HG02588 (cell line): ENCODE measurements around the gene TCAIM.
"Not testable (repeated sequence)": the region's sequence is repeated elsewhere in the genome, so short reads cannot be mapped to it uniquely, and the experiment has no call there.

ENCODE experiments used
- ATAC-seq: cut with Tn5 transposase; IDR thresholded peaks from one replicate; pipeline ENCODE4 v1.9.1; 2021; ENCODE audit warnings: mild to moderate bottlenecking, moderate library complexity; ENCODE audit not compliant: unreplicated experiment

TCAIM gene

DNA sequence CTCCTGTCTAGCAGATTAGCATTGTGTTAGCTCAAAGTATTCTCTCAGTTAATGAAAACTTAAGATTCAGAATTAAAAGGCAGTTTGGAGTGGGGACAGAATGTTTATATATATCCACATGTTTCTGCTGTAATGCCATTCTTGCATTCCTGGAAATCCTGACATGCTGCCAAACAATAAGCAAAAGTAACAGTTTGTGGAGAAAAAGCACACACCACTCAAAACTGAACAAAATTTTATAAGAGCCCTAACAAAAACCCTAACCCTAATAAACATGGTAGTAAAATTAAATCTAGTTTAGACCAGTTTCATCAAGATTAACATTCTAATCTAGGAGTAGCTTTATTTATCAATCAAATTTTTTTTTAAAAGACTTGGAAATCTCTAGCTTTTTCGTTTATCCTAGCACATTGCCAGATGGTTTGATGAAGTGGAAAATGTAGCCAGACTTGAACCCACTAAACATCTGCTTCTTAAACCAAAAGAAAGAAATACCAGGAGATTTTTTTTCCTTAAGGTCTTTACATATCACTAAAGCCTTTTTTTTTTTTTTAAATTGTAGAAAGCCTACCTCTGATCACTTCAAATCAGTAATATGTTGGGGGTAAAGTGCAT is 3.7 kb downstream of the TCAIM start:
- ATAC-seq: no peak

- ATAC-seq: no peak
These were observed 4.9 kb downstream of the TCAIM start for GRCh38 chr3:44343421-44343820.

- ATAC-seq: not testable (repeated sequence)
These were observed 8.0 kb downstream of the TCAIM start for GRCh38 chr3:44346590-44346989.

DNA sequence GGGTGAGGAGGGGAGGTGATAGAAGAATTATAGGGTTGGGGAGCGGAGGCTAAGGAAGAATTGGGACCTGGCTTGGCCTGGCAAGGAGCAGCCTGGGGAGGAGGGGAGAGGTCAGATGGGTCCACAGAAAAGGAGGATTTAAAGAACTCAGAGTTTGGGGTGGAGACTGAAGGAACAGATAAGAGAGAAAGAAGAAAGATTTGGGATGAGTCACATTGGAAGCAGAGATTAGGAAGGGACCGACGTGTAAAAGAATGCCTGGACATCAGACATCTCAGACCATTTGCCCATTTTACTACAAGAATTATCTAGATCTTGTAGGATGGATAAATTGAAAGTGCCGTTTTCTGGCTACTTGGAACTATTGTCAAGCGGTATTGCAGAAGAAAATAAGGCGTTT is 10.4 kb downstream of the TCAIM start:
- no peak for ATAC-seq

DNA sequence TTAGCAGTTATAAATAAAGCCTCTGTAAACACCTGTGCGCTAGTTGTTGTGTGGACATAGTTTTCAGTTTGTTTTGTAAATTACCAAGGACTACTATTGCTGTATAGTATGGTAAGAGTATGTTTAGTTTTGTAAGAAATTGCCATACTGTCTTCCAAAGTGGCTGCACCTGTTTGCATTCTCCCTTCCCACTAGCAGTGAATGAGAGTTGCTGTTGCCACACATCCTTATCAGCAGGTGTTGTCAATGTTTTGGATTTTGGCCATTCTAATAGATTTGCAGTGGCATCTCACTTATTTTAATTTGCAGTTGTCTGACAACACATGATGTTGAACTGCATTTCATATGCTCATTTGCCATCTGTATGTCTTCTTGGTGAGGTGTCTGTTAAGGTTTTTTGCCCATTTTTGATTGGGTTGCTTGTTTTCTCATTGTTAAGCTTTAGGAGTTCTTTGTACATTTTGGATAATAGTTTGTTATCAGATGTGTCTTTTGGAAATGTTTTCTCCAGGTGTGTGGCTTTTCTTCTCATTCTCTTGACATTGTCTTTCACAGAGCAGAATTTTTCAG is 14.9 kb downstream of the TCAIM start:
- ATAC-seq: no peak

DNA sequence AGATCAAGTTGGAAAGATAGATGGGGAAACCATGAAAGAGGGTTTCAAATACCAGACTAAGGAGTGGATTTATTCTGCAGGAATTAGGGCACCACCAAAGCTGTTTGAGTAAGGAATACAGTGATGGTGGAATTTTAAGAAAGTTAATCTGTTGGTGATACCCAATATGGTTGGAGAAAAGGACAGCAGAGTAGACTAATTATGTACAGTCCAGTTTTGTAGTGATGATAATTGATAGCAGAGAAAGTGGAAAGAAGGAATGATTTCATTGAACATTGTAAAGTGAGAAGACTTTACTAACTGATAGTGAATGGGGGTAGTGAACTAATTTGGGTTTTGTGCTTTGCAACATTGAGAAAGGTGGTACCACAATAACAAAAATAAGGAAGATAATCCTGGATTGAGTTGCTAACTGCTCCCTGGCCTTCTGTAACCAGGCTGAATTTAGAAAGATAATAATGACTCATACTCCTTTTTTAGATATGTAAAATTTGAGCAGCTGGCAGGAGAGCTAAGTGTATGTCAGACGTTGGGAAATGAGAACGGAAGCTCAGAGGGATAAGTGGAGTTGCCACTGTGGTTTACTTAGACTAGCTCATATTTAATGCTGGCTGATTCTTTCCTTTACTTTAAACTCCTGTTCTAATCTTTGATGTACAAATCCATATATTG is 16.9 kb downstream of the TCAIM start:
- no peak for ATAC-seq

- no peak for ATAC-seq
These were observed 20.7 kb downstream of the TCAIM start for GRCh38 chr3:44359146-44359751.

DNA sequence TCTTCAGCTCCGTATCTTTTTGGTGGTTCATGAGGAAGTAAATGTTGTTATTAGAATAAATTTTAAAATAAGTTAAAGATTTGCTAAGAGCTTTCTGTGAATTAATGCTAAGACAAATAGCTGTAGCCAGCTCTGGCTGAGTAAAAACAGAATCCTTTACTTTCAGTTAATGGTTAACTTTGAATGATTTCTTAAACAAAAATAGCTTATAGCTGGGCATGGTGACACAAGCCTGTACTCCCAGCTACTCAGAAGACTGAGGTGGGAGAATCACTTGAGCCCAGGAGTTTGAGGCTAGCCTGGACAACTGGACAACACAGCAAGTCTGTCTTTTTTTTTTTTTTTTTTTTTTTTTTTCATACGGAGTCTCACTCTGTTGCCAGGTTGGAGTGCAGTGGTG is 25.0 kb downstream of the TCAIM start:
- peak; percentile 64 for ATAC-seq

- ATAC-seq: no peak
These were observed 27.4 kb downstream of the TCAIM start for GRCh38 chr3:44365952-44366351.

DNA sequence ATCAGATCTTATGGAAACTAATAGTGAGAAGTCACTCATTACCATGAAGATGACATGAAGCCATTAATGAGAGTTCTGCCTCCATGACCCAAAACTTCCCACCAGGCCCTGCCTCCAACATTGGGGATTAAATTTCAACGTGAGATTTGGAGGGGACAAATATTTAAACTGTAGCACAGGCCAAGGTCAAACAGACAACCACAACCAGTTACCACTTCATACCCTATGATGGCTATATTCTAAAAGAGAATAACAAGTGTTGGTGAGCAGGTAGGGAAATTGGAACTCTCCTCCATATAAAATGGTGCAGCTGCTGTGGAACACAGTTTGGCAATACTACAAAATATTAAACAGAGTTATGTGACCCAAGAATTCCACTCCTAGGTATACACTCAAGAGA is 36.9 kb downstream of the TCAIM start:
- ATAC-seq: no peak

DNA sequence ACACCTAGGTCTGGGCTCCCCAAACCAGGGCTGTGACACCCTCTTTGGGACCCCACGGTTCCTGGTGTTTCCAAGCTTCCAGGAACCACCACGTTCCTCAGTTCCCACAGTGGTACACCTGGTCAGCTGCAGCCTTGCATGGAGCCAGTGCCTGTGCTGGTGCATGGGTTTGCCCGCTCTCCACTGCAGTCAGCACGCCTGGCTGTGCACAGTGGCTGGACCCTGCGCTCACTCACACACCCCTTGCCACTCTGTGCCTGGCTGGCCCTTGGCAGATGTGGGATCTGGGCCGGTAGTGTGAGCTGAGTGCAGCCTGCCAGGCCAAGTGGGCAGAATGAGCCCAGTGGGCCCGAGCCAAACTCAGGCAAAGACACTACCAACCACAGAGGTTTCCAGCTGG is 48.8 kb downstream of the TCAIM start:
- ATAC-seq: no peak

GRCh38 chr3:44392489-44392888 is 53.9 kb downstream of the TCAIM start:
- ATAC-seq: no peak

DNA sequence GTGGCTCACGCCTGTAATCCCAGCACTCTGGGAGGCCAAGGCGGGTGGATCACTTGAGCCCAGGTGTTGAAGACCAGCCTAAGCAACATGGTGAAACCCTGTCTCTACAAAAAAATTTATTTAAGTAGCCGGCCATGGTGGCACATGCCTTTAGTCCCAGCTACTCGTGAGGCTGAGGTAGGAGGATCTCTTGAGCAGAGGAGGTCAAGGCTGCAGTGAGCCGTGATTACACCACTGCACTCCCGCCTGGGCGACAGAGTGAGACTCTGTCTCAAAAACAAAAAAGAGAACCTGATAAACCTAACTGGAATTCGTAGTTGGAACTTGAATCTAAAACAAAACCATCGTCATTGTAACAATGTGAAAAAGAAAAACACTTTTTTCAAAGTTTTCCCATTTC is 57.1 kb downstream of the TCAIM start:
- no peak for ATAC-seq

GRCh38 chr3:44396200-44397171 is 57.9 kb downstream of the TCAIM start:
- no peak for ATAC-seq

DNA sequence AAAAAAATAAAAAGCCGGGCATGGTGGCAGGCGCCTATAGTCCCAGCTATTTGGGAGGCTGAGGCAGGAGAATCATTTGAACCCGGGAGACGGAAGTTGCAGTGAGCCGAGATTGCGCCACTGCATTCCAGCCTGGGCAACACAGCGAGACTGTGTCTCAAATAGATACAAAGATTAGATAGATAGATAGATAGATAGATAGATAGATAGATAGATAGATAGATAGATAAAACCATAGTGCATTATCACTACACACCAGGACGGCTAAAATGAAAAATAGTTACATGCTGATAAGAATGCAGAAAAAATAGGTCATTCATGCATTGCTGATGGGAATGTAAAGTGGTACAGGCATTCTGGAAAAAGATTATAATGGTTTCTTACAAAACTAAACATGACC is 59.7 kb downstream of the TCAIM start:
- not testable (repeated sequence) for ATAC-seq

DNA sequence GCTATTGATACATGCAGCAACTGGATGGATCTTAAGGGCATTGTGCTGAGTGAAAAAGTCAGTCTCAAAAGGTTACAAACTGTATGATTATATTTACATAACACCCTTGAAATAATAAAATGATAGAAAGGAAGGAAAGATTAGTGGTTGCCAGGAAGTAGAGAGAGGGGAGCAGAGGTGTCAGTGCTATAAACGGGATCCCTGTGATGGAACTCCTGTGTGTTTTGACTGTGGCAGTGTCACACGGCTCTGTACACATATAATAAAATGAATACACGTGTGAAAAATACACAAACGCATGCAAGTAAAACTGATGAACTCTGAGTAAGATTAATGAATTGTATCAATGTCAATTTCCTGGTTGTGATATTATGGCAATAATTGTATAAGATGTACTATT is 60.3 kb downstream of the TCAIM start:
- ATAC-seq: no peak

DNA sequence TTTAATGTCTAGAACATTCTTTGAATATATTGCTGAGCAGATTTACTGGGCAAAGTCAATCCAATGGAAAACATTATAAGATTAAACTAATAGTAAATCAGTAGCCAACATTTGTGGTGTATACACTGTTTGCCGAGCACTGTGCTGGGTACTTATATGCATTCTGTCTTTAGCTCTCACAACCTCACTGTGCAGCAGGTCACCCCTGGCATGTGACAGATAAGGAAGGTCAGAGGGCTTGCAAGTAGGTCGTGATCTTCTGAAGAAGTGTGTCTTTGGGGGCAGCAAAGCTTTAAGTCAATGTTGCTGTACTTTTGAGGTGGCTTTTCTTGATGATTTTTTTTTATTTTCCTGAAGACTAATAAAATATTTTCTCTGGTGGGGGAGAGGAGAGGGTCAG is 62.2 kb downstream of the TCAIM start:
- no peak for ATAC-seq

DNA sequence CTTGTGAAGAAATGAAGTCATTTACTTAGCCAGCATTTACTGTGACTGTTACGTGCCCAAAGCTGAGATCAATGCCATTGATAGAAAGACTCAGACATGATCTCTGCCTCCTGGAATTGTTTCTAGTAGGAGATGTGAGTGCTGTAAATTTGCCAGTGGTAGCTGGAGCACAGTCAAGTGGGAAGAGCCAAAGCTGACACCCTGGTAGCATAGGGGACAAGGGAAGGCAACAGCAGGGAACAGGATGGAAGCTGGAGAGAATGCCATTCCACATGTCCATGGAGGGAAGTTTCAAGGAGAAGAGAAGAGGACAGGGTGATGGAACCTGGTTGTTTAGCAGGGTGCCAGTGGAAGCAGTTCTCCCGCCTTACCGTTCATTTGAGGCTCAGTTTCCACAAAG is 64.0 kb downstream of the TCAIM start:
- ATAC-seq: no peak

DNA sequence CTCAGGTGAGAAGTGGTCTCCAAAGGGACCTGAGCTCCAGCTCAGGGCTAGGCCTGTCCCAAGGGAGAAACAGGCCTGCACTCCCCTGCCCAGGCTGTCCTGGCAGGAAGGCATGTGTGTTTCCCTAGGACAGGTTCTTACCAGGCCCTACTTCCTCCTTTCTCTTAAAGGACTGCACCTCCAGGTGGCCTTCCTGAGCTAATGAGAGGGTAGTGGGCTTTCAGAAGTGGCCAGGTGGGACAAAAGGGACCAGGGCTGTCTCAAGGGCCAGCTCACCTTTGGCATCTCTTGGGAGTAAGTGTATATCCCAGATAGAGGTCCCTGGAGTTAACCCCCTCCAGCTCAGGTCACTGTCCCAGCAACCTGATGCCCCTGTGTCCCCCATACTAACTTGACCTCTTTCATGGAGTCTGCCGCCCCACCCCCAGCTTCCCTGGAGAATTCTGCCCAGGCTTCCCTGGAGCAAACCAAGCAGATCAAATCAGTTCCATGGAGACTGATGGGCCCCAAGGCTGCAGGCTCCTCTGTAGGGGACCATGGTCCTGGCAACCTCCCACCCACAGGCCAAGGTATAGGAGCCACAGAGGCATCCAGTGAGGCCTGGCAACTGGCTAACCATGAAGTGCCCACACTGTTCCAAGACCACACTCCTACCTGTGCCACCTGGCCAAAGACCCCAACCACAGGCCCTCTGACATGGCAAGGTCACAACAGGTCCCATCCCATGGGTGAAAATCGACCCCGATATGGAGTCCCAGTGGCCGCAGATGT is 71.3 kb downstream of the TCAIM start:
- ATAC-seq: no peak

DNA sequence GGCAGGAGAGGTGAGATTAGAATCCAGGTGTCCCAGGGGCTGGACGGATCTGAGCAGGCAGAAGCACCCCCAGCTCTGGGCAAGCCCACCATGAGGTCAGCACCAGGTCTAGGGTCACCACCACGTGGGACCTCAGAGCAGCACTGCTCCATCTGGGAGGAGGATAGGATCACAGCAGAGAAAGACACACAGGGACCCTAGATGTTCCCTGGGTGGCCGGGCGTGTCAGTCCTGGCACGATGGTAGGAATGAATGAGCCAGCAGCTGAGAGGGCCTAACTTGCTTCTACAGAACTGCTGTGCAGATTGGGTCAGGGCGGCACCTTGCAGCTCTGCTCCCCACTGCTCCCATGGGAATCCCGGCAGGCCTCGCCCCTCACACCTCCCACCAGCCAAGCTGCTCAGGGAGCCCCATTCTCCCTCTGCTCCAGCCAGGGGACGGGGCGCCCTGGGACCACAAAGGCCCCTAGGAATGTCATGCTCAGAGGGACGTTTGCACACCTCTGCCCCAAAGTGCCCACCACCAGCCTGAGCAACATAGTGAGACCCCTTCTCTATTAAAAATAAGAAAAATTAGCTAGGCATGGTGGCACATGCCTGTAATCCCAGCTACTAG is 72.6 kb downstream of the TCAIM start:
- ATAC-seq: no peak
